ENCODE data around the gene HPSE2. TPM values are rescaled to one million over a fixed set of nuclear protein-coding genes. Genes with fewer than 3 reads are reported as not detected.

HPSE2 gene
- total RNA-seq, 1 experiment from 2014 or later = not detected

DNA sequence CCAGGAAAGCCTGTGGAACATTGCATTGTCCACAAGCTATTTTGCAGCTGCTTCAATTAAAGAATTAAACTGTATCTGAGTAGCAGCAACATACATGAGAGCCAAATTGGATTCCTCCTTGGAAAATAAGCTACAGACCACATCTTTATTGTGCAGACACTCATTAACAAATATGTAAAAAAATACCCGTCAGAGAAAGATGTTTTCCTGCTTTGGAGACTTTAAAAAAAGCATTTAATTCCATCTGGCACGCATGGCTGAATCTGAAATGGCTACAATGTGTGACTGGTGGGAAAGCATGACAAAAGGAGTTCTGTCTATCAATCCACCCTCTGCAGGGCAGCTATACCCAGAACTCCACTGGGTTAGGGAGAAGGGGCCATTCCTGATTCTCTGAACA lies 715.8 kb downstream of the HPSE2 start:
- ATAC-seq (no peak), DNase-seq (ENCODE audit: low read depth, low spot score) (no peak)
- H3K9me3 ChIP-seq (ENCODE audit: control insufficient read depth, insufficient read depth, low read depth, low read length) = no peaks in the 10 kb centered on the region
- H3K27ac ChIP-seq (ENCODE audit: low read length) = no peak overlapping the region
- ChIA-PET CTCF (no interaction called here), POLR2A (no interaction called here)
- H3K36me3 ChIP-seq (ENCODE audit: control insufficient read depth, insufficient read depth, low read length) = no peaks in the 10 kb centered on the region
- H3K4me3 ChIP-seq (ENCODE audit: low read depth in 2 of 2, low read length in 2 of 2) = no peak overlapping the region
- no peaks in the 10 kb centered on the region for H3K4me1 ChIP-seq (ENCODE audit: control insufficient read depth, insufficient read depth, low read length)
- no TSS peak for BruUV-seq (replicated peaks)
- in situ Hi-C loops (cut with HindIII; ENCODE audit: low pct_unique_long_range_greater_than_20kb, low sequenced_read_pairs) = no loop called here
- intact Hi-C loops (cut with micrococcal nuclease; ENCODE audit: unreplicated experiment) = no loop called here
- no peak for TF ChIP-seq SIN3A (IDR thresholded peaks at IDR 0.05; ENCODE audit: borderline replicate concordance, insufficient read depth, low read depth, low read length)
- TF ChIP-seq TCF7L2 (IDR thresholded peaks at IDR 0.05; ENCODE audit: low read depth, low read length) = no peak
- TF ChIP-seq, protein P1, sequence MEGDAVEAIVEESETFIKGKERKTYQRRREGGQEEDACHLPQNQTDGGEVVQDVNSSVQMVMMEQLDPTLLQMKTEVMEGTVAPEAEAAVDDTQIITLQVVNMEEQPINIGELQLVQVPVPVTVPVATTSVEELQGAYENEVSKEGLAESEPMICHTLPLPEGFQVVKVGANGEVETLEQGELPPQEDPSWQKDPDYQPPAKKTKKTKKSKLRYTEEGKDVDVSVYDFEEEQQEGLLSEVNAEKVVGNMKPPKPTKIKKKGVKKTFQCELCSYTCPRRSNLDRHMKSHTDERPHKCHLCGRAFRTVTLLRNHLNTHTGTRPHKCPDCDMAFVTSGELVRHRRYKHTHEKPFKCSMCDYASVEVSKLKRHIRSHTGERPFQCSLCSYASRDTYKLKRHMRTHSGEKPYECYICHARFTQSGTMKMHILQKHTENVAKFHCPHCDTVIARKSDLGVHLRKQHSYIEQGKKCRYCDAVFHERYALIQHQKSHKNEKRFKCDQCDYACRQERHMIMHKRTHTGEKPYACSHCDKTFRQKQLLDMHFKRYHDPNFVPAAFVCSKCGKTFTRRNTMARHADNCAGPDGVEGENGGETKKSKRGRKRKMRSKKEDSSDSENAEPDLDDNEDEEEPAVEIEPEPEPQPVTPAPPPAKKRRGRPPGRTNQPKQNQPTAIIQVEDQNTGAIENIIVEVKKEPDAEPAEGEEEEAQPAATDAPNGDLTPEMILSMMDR (IDR thresholded peaks at IDR 0.05) = no peak
- TF ChIP-seq, protein P2, sequence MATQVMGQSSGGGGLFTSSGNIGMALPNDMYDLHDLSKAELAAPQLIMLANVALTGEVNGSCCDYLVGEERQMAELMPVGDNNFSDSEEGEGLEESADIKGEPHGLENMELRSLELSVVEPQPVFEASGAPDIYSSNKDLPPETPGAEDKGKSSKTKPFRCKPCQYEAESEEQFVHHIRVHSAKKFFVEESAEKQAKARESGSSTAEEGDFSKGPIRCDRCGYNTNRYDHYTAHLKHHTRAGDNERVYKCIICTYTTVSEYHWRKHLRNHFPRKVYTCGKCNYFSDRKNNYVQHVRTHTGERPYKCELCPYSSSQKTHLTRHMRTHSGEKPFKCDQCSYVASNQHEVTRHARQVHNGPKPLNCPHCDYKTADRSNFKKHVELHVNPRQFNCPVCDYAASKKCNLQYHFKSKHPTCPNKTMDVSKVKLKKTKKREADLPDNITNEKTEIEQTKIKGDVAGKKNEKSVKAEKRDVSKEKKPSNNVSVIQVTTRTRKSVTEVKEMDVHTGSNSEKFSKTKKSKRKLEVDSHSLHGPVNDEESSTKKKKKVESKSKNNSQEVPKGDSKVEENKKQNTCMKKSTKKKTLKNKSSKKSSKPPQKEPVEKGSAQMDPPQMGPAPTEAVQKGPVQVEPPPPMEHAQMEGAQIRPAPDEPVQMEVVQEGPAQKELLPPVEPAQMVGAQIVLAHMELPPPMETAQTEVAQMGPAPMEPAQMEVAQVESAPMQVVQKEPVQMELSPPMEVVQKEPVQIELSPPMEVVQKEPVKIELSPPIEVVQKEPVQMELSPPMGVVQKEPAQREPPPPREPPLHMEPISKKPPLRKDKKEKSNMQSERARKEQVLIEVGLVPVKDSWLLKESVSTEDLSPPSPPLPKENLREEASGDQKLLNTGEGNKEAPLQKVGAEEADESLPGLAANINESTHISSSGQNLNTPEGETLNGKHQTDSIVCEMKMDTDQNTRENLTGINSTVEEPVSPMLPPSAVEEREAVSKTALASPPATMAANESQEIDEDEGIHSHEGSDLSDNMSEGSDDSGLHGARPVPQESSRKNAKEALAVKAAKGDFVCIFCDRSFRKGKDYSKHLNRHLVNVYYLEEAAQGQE (IDR thresholded peaks at IDR 0.05; ENCODE audit: insufficient read depth in 1 of 2, low read depth in 2 of 2, low read length in 1 of 2) = no peak
- no peak for TF ChIP-seq POLR2AphosphoS5 (IDR thresholded peaks at IDR 0.05; ENCODE audit: low read depth, low read length)
- H3K27me3 ChIP-seq (ENCODE audit: control insufficient read depth, insufficient read depth, low read length) = peaks cover 5% of the 10 kb centered on the region

DNA sequence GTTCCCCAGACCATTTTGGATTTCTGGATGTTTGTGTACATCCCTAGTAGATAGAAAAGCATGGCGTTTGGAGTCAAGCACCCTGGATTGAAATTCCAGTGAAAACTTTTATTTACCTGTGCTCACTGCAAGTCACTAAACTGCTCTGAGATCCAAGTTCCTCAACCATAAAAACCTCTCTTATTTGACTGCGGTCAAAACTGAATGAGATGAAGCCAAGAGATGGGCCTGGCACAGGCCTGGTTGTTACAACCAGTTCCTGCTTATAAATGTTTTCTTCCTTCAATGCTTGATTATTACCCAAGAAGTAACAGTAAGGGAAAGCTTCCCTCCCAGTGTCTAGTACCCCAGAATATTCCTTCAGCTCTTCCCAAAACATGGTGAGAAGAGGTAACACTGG lies 718.0 kb downstream of the HPSE2 start:
- Histone ChIP-seq H3K27ac (ENCODE audit: low read length) (no peak overlapping the region), H3K4me1 (ENCODE audit: control insufficient read depth, insufficient read depth, low read length) (no peaks in the 10 kb centered on the region), H3K4me3 (ENCODE audit: low read depth in 2 of 2, low read length in 2 of 2) (no peak overlapping the region), H3K27me3 (ENCODE audit: control insufficient read depth, insufficient read depth, low read length) (peaks cover 5% of the 10 kb centered on the region), H3K36me3 (ENCODE audit: control insufficient read depth, insufficient read depth, low read length) (no peaks in the 10 kb centered on the region), H3K9me3 (ENCODE audit: control insufficient read depth, insufficient read depth, low read depth, low read length) (no peaks in the 10 kb centered on the region)
- ChIA-PET POLR2A (no interaction called here), CTCF (no interaction called here)
- in situ Hi-C loops (cut with HindIII; ENCODE audit: low pct_unique_long_range_greater_than_20kb, low sequenced_read_pairs) = no loop called here
- intact Hi-C loops (cut with micrococcal nuclease; ENCODE audit: unreplicated experiment) = no loop called here
- TF ChIP-seq POLR2AphosphoS5 (IDR thresholded peaks at IDR 0.05; ENCODE audit: low read depth, low read length) = no peak
- TF ChIP-seq SIN3A (IDR thresholded peaks at IDR 0.05; ENCODE audit: borderline replicate concordance, insufficient read depth, low read depth, low read length) = no peak
- TF ChIP-seq, protein P1 (IDR thresholded peaks at IDR 0.05) = no peak
- TF ChIP-seq, protein P2 (IDR thresholded peaks at IDR 0.05; ENCODE audit: insufficient read depth in 1 of 2, low read depth in 2 of 2, low read length in 1 of 2) = no peak
- BruUV-seq (replicated peaks) = no TSS peak
- no peak for DNase-seq (ENCODE audit: low read depth, low spot score)
- no peak for ATAC-seq
